HEK293 (cell line): ENCODE measurements around the gene UGT1A4.

ENCODE experiments used
- CTCF ChIA-PET: fragments of 350-600 bp; formaldehyde crosslinking; extraction: SDS; loops from one replicate; lab custom pipeline; 2021; ENCODE audit warnings: antibody characterized with exemption; lab: Yijun Ruan, JAX
- POLR2A ChIA-PET: fragments of 300-600 bp; formaldehyde crosslinking; extraction: SDS; loops from one replicate; lab custom pipeline; 2020; ENCODE audit warnings: antibody characterized with exemption, inconsistent platforms; lab: Yijun Ruan, JAX
- H3K27ac ChIP-seq: fragments of 200-500 bp; sonication (Bioruptor generic); 2 replicates; pipeline ENCODE4 v1.5.1; 2014; ENCODE audit warnings: low read depth, low read length, control low read depth, inconsistent platforms; ENCODE audit errors: extremely low read depth
- H3K36me3 ChIP-seq, 2 experiments: fragments of 200-500 bp in 1 of 2; sonication (Bioruptor generic) in 1 of 2; 1 replicate in 1 of 2; 2 replicates in 1 of 2; pipeline ENCODE4 v1.5.1; 2014 to 2017; ENCODE audit warnings: inconsistent platforms in 2 of 2, low read length in 2 of 2; ENCODE audit not compliant: control insufficient read depth in 2 of 2, insufficient read depth in 1 of 2
- H3K4me1 ChIP-seq: fragments of 200-500 bp; sonication (Bioruptor generic); 2 replicates; pipeline ENCODE4 v1.5.1; 2014; ENCODE audit warnings: mild to moderate bottlenecking, low read length, inconsistent platforms; ENCODE audit not compliant: control insufficient read depth, insufficient read depth
- H3K4me3 ChIP-seq: 2 replicates; pipeline ENCODE4 v1.5.1; 2011; ENCODE audit warnings: low read depth, mild to moderate bottlenecking, control low read depth, low read length, moderate library complexity
- H3K9me3 ChIP-seq: fragments of 200-500 bp; sonication (Bioruptor generic); 2 replicates; pipeline ENCODE4 v1.5.1; 2014; ENCODE audit warnings: low read depth, low read length, inconsistent platforms; ENCODE audit not compliant: control insufficient read depth, insufficient read depth
- ATF2 ChIP-seq: fragments of 450-650 bp; formaldehyde crosslinking; IDR thresholded peaks from 2 replicates; pipeline ENCODE4 v1.5.1; 2016; ENCODE audit warnings: missing biosample characterization, missing genetic modification characterization, low read depth
- GLI2 ChIP-seq: fragments of 450-650 bp; formaldehyde crosslinking; IDR thresholded peaks from 2 replicates; pipeline ENCODE4; 2017; ENCODE audit warnings: missing biosample characterization, missing genetic modification characterization, low read depth, borderline replicate concordance
- HIC1 ChIP-seq: fragments of 450-650 bp; formaldehyde crosslinking; IDR thresholded peaks from 2 replicates; pipeline ENCODE4 v1.5.1; 2016; ENCODE audit warnings: missing biosample characterization, missing genetic modification characterization
- KLF9 ChIP-seq: fragments of 450-650 bp; formaldehyde crosslinking; IDR thresholded peaks from 2 replicates; pipeline ENCODE4 v1.5.1; 2016; ENCODE audit warnings: missing biosample characterization, missing genetic modification characterization, low read depth
- PRDM6 ChIP-seq: fragments of 450-650 bp; formaldehyde crosslinking; IDR thresholded peaks from 2 replicates; pipeline ENCODE4 v1.5.1; 2017; ENCODE audit warnings: missing biosample characterization, missing genetic modification characterization
- ZBTB21 ChIP-seq: fragments of 450-650 bp; formaldehyde crosslinking; IDR thresholded peaks from 2 replicates; pipeline ENCODE4 v1.5.1; 2017; ENCODE audit warnings: missing biosample characterization, missing genetic modification characterization
- ZBTB26 ChIP-seq: fragments of 450-650 bp; formaldehyde crosslinking; optimal IDR thresholded peaks from 2 replicates; pipeline ENCODE3; 2016; ENCODE audit warnings: missing biosample characterization, mild to moderate bottlenecking, missing genetic modification characterization
- ZNF138 ChIP-seq: fragments of 450-650 bp; formaldehyde crosslinking; IDR thresholded peaks from 2 replicates; pipeline ENCODE4 v1.5.1; 2016; ENCODE audit warnings: missing biosample characterization, missing genetic modification characterization, borderline replicate concordance
- ZNF555 ChIP-seq: fragments of 450-650 bp; formaldehyde crosslinking; conservative IDR thresholded peaks from 2 replicates; pipeline ENCODE4 v1.5.1; 2017; ENCODE audit warnings: missing biosample characterization, mild to moderate bottlenecking, missing genetic modification characterization, inconsistent platforms
- ZNF645 ChIP-seq: fragments of 450-650 bp; formaldehyde crosslinking; IDR thresholded peaks from 2 replicates; pipeline ENCODE4; 2016; ENCODE audit warnings: missing biosample characterization, missing genetic modification characterization
- ZNF843 ChIP-seq: fragments of 450-650 bp; formaldehyde crosslinking; IDR thresholded peaks from 2 replicates; pipeline ENCODE4 v1.5.1; 2016; ENCODE audit warnings: missing biosample characterization, missing genetic modification characterization

The UGT1A4 gene

GRCh38 chr2:233702238-233702637 lies 16.3 kb upstream of the UGT1A4 start:
- POLR2A ChIA-PET = no interaction called here
- CTCF ChIA-PET = interaction anchor here (0.6 kb wide), 1 partner anchor 110 kb away, joined by 3 read pairs; no protein-coding TSS in a partner anchor
- Histone ChIP-seq H3K9me3 (no peaks in the 10 kb centered on the region), H3K27ac (no peak overlapping the region), H3K4me1 (0 out of 2 replicates have a peak, but pooled peaks cover 2% of the 10 kb centered on the region), H3K36me3 (no peaks in the 10 kb centered on the region), H3K4me3 (no peak overlapping the region)
- no peak for TF ChIP-seq HIC1 (tag by site-specific recombination)
- no peak for TF ChIP-seq ZBTB21 (tag by site-specific recombination)
- no peak for TF ChIP-seq ZNF843 (tag by site-specific recombination)
- no peak for TF ChIP-seq GLI2
- no peak for TF ChIP-seq ZNF555
- TF ChIP-seq KLF9 (tag by site-specific recombination) = no peak

GRCh38 chr2:233705911-233706506 lies 12.5 kb upstream of the UGT1A4 start:
- CTCF ChIA-PET = no interaction called here
- H3K27ac ChIP-seq = no peak overlapping the region
- no peaks in the 10 kb centered on the region for H3K4me1 ChIP-seq

More at GRCh38 chr2:233705911-233706506, 12.5 kb upstream of the UGT1A4 start:
- POLR2A ChIA-PET = no interaction called here
- TF ChIP-seq ZNF645 (tag by site-specific recombination) = no peak
- TF ChIP-seq ZBTB26 (tag by site-specific recombination) = no peak
- no peak for TF ChIP-seq PRDM6 (tag by site-specific recombination)
- TF ChIP-seq ZNF138 (tag by site-specific recombination) = no peak
- no peak for TF ChIP-seq ATF2 (tag by site-specific recombination)
- TF ChIP-seq, all 188 proteins: peak for 0
- no peak overlapping the region for H3K4me3 ChIP-seq
- H3K36me3 ChIP-seq = no peaks in the 10 kb centered on the region
- H3K9me3 ChIP-seq = no peaks in the 10 kb centered on the region
